DMS114 treated with DMSO at 0.1 percent for 48 hours (cell line): ENCODE measurements around the gene NUP210.

Source experiments
- DNase-seq: peaks from one replicate; lab custom pipeline; 2025; ENCODE audit not compliant: unreplicated experiment; lab: John Stamatoyannopoulos, UW

NUP210 gene

GRCh38 chr3:13377021-13377420 is 43.1 kb downstream of the NUP210 start:
- DNase-seq: no peak

- no peak for DNase-seq
Measured at GRCh38 chr3:13376091-13376490, 44.0 kb downstream of the NUP210 start.

GRCh38 chr3:13375464-13375863 is 44.7 kb downstream of the NUP210 start:
- no peak for DNase-seq

- DNase-seq: no peak
Measured at GRCh38 chr3:13373975-13374586, 46.0 kb downstream of the NUP210 start.

- no peak for DNase-seq
Measured at GRCh38 chr3:13372656-13373055, 47.5 kb downstream of the NUP210 start.

GRCh38 chr3:13372126-13372525 is 48.0 kb downstream of the NUP210 start:
- no peak for DNase-seq

- DNase-seq: no peak
Measured at GRCh38 chr3:13371100-13372075, 48.7 kb downstream of the NUP210 start.

- DNase-seq: no peak
Measured at GRCh38 chr3:13370609-13371008, 49.5 kb downstream of the NUP210 start.

- no peak for DNase-seq
Measured at GRCh38 chr3:13370055-13370454, 50.1 kb downstream of the NUP210 start.

- no peak for DNase-seq
Measured at GRCh38 chr3:13368834-13369233, 51.3 kb downstream of the NUP210 start.

- no peak for DNase-seq
Measured at GRCh38 chr3:13367728-13368127, 52.4 kb downstream of the NUP210 start.

GRCh38 chr3:13365390-13366379 is 54.4 kb downstream of the NUP210 start:
- no peak for DNase-seq

- no peak for DNase-seq
Measured at GRCh38 chr3:13364602-13365271, 55.4 kb downstream of the NUP210 start.

GRCh38 chr3:13362551-13362950 is 57.6 kb downstream of the NUP210 start:
- DNase-seq: no peak

- no peak for DNase-seq
Measured at GRCh38 chr3:13359916-13360315, 60.2 kb downstream of the NUP210 start.

- no peak for DNase-seq
Measured at GRCh38 chr3:13358643-13359042, 61.5 kb downstream of the NUP210 start.

- DNase-seq: no peak
Measured at GRCh38 chr3:13358051-13358450, 62.1 kb downstream of the NUP210 start.

- DNase-seq: no peak
Measured at GRCh38 chr3:13357074-13357473, 63.0 kb downstream of the NUP210 start.

- no peak for DNase-seq
Measured at GRCh38 chr3:13353936-13354542, 66.1 kb downstream of the NUP210 start.

- DNase-seq: no peak
Measured at GRCh38 chr3:13353506-13353905, 66.6 kb downstream of the NUP210 start.
